GM19455 (cell line): ENCODE results near the gene EXTL1.
"Not testable (repeated sequence)": the region's sequence is repeated elsewhere in the genome, so short reads cannot be mapped to it uniquely, and the experiment has no call there.

Experiments used
- ATAC-seq: cut with Tn5 transposase; IDR thresholded peaks from one replicate; pipeline ENCODE4 v1.9.1; 2021; ENCODE audit not compliant: unreplicated experiment

The EXTL1 gene, protein sequence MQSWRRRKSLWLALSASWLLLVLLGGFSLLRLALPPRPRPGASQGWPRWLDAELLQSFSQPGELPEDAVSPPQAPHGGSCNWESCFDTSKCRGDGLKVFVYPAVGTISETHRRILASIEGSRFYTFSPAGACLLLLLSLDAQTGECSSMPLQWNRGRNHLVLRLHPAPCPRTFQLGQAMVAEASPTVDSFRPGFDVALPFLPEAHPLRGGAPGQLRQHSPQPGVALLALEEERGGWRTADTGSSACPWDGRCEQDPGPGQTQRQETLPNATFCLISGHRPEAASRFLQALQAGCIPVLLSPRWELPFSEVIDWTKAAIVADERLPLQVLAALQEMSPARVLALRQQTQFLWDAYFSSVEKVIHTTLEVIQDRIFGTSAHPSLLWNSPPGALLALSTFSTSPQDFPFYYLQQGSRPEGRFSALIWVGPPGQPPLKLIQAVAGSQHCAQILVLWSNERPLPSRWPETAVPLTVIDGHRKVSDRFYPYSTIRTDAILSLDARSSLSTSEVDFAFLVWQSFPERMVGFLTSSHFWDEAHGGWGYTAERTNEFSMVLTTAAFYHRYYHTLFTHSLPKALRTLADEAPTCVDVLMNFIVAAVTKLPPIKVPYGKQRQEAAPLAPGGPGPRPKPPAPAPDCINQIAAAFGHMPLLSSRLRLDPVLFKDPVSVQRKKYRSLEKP

DNA sequence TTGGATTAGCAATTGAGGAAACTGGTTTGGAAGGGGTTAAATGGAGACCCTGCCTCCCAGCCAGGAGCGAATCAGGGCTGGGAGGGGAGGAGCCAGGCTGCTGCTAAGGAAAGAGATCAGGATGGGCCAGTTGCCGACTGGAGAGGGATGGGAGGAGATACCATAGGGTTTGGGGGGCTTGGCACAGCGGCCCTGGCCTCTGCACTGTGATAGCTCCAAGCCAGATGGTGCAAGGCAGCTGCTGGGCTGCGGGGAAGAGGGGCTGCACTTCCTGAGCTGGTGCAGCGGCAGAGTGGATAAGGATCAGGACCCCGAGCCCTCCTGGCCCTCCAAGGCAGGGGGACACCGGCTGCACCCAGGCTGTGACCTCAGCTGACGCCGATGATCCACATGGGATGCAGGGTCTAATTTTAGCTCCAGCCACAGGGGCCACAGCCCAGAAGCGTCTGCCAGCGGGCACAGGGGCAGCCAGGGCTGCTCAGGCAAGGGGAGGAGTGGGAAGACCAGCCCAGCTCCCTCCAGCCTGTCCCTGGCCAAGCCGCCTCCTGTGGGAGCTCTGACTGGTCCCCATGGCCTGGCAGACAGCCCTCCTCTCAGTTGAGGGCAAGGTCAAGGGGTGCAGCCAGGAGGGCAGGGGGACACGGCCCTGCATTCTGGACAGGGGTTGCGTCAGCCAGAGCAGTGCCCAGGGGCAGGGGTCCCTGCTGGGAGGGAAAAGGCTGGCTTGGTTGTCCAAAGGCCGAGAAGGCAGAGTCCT is at the start of gene EXTL1:
Gene EXTL1, plus strand, starts transcription at position 129 of the 757 bp plus-strand sequence. CDS start 872 bp downstream, outside the sequence.
- no peak for ATAC-seq

DNA sequence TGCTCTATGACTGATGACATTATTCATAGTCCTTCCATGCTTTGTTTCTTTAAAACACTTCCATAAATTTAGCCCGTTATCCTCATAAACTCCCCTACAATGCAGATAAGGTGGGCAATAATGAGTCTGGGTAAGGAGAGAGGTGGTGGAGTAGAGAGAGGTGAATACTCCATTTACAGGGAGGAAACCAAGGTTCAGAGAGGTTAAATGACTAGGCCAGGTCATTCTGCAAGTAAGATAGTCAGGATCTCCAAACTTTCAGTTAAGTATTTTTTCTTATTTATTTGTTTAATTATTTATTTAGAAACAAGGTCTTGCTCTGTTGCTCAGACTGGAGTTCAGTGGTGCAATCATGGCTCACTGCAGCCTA is 49.8 kb upstream of the EXTL1 start:
- no peak for ATAC-seq

DNA sequence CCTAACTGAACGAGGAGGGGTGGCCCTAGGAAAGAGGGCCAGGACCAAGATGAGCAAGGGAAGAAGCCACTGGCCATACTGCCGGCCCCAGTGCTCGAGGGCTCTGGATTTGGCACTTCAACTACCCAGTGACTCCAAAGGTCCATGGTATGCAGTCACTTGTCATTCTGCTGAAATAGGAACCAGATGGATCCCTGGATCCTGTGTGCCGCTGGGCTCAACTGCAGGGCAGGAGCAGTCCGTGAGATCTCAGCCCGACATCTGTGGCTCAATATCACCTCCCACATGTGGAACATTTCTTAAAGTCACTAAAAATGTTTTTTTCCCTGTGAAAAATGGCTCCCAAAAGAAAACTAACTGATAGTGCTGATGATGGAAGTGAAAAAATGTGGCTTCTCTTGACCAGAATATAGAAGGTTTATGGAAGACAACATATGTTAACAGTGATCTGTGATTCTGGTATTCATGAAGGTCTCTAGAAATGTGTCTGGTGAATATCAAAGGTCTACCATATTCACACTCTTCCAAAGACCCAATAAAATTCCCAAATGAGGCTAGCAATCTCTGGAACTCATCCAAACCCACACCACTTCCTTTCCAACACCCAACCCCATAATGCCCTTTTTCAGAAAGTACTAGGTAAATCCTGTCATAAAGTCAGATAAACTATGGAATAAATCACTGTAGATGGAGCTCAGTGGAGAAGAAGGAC is 47.8 kb upstream of the EXTL1 start:
- ATAC-seq, result no peak

DNA sequence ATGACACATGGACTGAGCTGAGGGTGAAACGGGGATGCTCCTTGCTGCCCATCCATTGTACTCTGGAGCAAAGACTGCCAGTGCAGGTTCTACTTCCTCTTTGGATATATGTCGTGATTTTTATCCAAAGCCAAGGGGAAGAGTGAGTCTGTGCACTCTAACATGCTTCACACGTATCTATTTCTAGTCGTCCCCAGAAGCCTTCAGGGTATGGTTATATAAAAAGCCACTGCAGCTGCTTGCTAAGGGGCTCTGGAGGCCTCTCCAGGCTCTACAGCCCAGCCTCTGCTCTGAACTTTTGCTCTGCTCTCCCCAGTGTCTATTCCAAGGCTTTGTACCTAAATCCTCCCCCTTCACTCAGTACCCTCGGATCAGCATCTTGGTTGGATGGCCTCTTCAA is 43.8 kb upstream of the EXTL1 start:
- no peak for ATAC-seq

DNA sequence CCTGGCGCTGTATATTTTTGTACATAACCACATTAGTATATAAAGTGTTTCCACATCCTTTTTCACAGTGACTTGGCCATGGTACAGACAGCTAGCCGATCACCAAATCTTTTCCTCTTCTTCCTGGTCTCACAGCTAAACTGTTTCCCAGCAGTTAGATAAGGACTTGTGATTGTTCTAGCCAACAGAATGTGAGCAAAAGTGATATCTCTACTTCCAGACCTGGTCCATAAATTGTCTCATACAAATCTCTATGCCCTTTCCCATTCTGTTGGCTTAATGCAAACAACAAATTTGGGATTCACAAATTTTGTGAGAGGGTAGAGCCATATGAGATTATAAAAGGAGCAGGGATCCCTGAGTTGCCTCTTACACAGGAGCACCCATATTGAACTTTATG is 43.2 kb upstream of the EXTL1 start:
- no peak for ATAC-seq

DNA sequence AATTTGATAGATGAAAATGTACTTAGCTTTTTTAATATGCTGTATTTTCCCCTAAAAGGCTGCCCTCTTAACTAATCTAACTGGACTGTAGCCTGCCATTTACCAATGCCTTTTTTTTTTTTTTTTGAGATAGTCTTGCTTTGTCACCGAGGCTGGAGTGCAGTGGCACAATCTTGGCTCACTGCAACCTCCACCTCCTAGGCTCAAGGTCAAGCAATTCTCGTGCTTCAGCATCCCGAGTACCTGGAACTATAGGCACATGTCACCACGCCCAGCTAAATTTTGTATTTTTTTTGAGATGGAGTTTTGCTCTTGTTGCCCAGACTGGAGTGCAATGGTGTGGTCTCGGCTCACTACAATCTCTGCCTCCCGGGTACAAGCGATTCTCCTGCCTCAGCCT is 42.4 kb upstream of the EXTL1 start:
- ATAC-seq, result no peak

DNA sequence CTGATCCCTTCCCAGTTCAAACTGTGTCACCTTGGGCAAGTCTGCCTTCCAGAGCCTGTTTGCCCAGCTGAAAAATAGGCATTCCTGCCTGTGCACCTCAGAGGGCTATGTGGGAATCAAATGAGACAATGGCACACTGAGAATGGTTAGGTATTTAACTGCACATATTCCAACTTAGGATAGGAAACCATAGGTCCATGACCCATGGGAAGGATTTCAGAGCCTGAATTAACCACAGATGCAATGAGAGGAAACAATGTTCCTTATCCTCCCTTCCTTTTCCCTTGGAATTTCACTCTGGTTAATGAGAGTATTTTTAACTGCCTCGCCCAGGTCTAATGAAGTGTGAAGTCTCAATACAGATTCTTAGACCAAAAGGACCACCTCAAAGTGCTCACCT is 36.4 kb upstream of the EXTL1 start:
- ATAC-seq, result no peak

DNA sequence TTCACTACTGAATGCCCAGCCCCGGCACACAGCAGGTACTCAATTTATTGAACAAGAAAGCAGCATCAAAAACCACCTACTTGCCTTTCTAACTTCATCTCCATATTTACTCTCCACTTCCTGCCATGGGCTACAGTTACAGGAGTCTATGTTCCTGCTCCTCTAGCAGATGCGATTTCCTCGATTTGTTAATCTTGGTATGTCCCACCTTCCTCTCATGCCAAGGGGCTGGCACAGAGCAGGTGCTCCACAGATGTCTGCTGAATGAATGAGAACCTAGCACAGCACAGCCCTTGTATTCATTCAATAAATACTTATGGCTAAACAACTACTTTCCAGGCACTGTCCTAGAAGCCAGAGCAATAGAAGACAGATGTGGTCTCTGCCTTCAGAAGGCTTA is 35.9 kb upstream of the EXTL1 start:
- ATAC-seq, result no peak

DNA sequence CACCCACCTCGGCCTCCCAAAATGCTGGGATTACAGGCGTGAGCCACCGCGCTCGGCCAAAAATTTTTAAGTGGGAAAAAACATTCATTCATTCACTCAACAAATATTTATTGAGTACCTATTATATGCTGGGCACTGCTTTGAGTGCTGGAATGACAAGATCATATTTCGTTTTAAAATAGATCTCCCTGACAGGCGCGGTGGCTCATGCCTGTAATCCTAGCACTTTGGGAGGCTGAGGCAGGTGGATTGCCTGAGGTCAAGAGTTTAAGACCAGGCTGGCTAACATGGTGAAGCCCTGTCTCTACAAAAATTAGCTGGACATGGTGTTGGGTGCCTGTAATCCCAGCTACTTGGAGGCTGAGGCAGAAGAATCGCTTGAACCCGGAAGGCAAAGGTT is 34.8 kb upstream of the EXTL1 start:
- ATAC-seq, result not testable (repeated sequence)

DNA sequence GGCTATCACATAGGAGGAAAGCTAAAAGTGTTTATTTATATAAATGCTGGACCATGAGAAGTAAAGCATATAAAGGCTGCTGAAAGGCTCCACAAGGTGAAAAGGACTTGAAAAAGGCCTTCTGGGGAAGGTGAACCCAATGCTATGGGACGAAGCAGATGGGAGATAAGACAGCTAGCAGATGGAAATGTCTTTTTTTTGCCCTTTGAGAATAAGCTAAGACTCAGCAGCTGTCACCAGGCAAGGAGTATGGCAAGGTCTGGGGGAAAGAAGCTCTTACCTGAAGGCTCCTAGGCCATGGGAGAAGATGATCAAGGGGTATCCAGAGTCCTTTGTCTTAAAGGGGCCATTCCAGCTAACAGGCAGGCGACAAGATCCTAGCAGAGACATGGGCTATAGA is 33.6 kb upstream of the EXTL1 start:
- no peak for ATAC-seq

DNA sequence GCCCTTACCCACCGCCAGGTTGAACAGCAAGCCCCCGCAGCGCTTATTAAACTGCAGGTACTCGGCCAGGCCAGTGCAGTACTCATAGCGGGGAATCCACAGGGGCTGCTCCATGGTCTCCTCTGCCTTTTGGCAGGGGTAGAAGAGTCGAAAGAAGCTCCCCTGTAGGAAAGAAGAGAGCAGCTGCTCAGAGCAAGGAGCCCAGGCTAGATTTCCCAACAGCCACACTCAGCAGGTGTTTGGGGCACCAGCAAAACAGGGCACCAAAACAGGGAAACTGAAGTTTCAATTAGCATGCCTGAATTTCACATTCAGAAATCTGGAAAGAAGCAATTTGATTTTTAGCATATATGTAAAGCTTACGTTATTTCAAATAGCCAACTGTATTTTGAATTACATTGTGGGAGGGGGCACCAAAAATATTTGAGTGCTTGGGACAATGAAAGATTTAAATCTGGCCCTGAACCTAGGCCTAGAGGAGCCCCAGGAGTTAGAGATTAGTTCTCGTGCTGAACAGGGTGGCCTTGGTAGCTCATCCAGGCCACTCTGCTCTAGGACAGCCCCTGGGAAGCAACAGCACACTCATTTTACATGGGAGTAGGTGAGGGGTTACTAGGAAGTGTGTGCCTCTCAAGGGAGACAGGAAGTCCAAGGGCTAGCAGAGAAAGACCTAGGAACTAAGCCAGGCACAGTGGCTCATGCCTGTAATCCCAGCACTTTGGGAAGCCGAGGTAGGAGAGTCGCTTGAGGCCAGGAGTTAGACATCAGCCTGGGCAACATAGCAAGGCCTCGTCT is 31.9 kb upstream of the EXTL1 start:
- no peak for ATAC-seq

DNA sequence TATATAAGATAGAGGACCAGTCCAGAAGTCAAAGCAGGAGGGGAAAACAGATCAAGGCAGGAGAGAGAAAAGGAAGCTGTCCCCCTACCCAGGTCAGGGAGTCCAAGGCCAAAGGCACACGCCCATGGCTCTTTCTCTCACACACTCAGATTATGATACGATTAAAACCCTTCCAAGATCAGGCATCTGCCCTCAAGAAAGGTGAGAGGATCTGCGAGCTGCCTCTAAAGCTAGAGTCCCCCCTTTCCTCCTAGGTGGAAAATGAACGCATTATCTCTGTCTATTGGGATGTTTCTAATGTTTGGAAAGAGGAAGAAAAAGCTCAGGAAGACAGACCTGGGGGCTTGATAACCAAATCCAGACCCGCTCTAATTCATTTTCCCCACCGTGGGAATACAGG is 31.3 kb upstream of the EXTL1 start:
- ATAC-seq, result no peak

DNA sequence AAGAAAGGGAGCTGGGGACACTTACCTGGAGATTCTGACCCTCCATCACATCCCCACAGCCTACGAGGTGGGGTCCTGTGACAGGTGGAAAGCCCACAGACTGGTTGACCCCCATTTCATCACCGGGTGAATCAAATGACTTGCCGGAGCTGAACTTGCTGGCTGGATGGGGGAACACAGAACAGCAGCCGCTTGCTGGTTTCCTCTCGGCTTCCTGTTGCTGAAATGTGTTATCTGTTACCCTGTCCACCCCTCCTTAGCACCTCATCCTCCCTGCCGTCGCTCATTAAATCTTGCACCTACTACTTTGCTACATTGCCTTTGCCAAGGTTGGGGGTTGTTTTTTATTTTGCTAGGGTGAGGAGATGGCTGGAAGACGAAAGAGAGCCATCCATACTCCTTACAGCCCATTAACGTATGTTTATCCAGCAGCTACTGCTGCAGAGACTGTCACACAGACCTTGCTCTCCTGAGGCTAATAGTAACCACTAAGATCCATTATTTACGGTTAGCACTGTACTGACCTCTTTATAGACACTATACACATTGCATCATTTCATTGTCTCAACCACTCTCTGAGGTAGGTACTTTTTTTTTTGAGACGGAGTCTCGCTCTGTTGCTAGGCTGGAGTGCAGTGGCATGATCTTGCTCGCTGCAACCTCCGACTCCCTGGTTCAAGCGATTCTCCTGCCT is 30.7 kb upstream of the EXTL1 start:
- no peak for ATAC-seq

DNA sequence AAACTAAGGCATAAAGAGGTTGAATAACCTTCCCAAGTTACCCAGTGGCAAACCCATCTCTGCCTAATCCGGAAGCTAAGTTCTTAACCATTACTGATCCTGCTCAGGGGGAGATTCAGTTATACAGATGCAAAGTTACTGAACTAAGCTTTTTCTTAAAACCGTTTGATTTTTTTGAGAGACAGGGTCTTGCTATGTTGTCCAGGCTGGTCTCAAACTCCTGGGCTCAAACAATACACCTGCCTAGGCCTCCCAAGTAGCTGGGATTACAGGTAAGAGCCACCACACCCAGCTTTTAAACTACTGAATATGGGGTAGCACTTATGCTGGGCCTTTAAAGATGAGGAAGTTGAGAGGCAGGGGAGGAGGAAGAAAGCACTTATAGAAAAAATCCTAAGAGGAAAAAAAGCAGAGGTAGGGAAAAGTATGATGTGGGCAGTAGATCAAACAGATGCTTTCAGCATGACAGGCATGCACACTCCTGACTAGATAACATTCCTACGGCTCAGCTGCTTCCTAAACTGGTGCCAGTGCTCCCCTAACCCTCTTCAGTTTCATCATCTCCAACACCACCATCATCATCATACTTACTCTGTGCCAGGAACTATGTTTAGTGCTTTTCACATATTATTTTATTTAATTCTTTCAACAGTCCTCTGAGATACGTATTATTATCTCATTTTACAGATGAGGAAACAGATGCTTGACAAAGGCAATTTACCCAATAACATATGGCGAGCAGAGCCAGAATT is 29.5 kb upstream of the EXTL1 start:
- ATAC-seq, result no peak

DNA sequence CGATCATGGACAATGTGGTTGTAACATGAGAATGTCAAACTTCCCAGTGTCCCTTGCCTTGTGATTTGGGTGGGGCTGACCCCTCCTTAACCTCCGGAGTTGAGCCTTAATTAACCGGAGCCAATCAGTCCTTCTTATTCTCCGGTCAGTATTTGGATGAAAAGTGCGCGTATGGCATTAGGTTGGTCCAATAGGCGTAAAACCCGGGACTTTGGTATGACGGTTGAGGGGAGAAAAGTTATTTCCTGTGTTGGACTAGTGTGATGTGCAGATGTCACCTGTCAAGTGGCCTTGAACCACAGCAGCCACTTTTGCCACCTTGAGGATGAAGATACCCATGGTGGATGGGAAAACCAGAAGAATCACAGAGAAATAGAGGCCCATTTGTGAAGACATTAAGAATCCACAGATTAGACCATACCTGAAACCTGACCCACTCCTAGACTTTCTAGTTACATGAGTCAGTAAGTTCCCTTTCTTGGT is 28.8 kb upstream of the EXTL1 start:
- ATAC-seq, result no peak

DNA sequence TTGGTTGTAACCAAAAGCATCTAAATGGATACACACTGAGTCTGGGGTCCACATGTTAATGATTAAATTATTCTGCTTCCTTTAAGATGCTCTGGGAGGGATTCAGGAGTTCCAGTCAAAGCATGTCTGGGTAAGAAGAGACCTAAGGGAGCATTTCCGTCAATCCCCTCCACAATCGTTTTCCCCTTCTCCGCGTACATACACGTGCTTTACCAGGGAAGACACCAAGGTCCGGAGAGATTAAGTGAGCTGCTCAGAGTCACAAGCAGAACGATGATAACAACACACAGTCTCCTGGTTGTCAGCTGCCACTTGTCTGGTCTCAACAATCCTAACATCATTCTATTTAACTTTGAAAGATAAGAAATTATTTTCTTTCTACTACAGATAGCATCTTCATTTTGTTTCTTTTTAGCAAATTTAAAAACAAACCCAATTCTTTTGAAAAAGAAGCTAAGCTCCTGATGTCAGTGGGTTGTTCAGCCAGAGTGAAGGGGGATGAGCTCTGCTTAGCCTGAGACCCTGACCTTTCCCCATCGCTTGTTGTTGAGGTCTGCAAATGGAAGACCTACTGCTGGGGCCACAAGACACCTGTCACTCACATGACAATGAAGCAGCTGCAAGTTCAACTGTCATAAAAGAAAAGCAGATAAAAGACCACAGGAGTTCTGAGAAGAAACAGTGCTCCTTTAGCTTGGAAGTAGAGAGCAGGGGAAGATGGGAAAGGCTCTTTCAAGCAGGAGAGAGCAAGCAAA is 28.2 kb upstream of the EXTL1 start:
- ATAC-seq, result no peak

DNA sequence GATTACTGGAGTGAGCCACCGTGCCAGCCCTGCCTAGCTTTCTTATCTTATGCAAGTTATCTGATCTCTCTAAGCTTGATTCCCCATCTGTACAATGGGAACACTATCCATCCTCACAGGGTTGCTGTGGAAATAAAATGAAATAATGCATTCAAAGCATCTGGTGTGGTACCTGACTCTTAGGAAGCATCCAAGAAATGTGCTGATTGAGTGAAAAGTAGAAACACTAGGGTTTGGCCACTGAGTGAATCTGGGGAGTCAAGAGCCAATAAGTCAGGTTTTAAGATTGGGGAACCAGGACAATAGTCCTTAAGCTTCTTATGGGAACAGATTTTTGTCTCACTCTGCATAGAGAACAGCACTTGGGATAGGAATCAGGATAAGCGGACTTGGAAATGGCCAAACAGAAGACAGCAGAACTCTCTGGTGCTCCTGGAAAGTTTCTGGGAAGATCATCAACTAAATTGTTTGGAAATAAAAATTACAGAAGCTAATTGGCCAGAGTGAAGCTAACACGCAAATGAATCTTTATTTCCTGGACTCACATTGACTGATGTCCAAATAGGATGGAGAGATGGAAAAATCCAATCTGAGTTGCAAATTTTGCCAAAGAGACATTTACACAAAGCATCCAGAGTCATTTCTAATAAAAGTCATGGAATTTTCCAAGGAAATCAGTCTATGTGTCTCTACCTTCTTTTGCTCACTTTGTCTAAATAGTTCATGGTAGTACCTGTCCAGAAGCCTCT is 27.0 kb upstream of the EXTL1 start:
- no peak for ATAC-seq
